Medulla oblongata (tissue), 1 donor: ENCODE measurements around the gene PLEKHA1.
A peak's percentile ranks its signal among the peaks of the same experiment; 100 is the strongest.

Experiments used
- DNase-seq: peaks from one replicate; pipeline ENCODE4 v3.0.0-alpha.2; 2015; ENCODE audit errors: extremely low spot score

Gene PLEKHA1

GRCh38 chr10:122374237-122374858, at the start of gene PLEKHA1:
Gene PLEKHA1 (plus strand): TSS chr10:122374708. CDS start chr10:122393201, 18,493 bp downstream.
- DNase-seq, result peak; percentile 97

- DNase-seq, result no peak
These were observed 49.3 kb upstream of the PLEKHA1 start for GRCh38 chr10:122325235-122325634.

- no peak for DNase-seq
These were observed 48.1 kb upstream of the PLEKHA1 start for GRCh38 chr10:122326385-122326784.

- DNase-seq, result no peak
These were observed 47.7 kb upstream of the PLEKHA1 start for GRCh38 chr10:122326806-122327205.

- no peak for DNase-seq
These were observed 47.0 kb upstream of the PLEKHA1 start for GRCh38 chr10:122327237-122328206.

GRCh38 chr10:122328676-122329075, 45.8 kb upstream of the PLEKHA1 start:
- no peak for DNase-seq

GRCh38 chr10:122329416-122329815, 45.1 kb upstream of the PLEKHA1 start:
- DNase-seq, result no peak

- DNase-seq, result no peak
These were observed 43.4 kb upstream of the PLEKHA1 start for GRCh38 chr10:122331100-122331499.

- peak; percentile 81 for DNase-seq
These were observed 42.7 kb upstream of the PLEKHA1 start for GRCh38 chr10:122331615-122332446.

GRCh38 chr10:122333037-122333436, 41.5 kb upstream of the PLEKHA1 start:
- no peak for DNase-seq

GRCh38 chr10:122336332-122336731, 38.2 kb upstream of the PLEKHA1 start:
- no peak for DNase-seq

- no peak for DNase-seq
These were observed 37.5 kb upstream of the PLEKHA1 start for GRCh38 chr10:122336961-122337360.

- no peak for DNase-seq
These were observed 35.7 kb upstream of the PLEKHA1 start for GRCh38 chr10:122338609-122339441.

- DNase-seq, result no peak
These were observed 33.2 kb upstream of the PLEKHA1 start for GRCh38 chr10:122341141-122341810.

- DNase-seq, result peak; percentile 87
These were observed 32.0 kb upstream of the PLEKHA1 start for GRCh38 chr10:122342293-122343134.

- DNase-seq, result no peak
These were observed 31.2 kb upstream of the PLEKHA1 start for GRCh38 chr10:122343135-122343800.

GRCh38 chr10:122343936-122344335, 30.6 kb upstream of the PLEKHA1 start:
- no peak for DNase-seq

GRCh38 chr10:122344741-122345258, 29.7 kb upstream of the PLEKHA1 start:
- peak; percentile 75 for DNase-seq
